Gastrocnemius medialis (tissue), 4 donors: ENCODE results near the gene PTTG1IP2. TPM values are rescaled to one million over a fixed set of nuclear protein-coding genes. Genes with fewer than 3 reads are reported as not detected.

Experiments used
- ATAC-seq, 2 donors: fragments of 150-250 bp; one replicate each; pipeline ENCODE4 v1.9.1; 2016
- DNase-seq, 2 donors: peaks; one replicate each; pipeline ENCODE4 v3.0.0-alpha.2; 2019
- H3K27ac ChIP-seq, 4 donors: fragments of 200-600 bp; sonication (generic); 1 replicate in 1 of 4; 2 replicates in 3 of 4; pipeline ENCODE4 v1.5.1; 2016 to 2018; ENCODE audit warnings: mild to moderate bottlenecking in 2 of 4, moderate library complexity in 1 of 4
- H3K27me3 ChIP-seq, 3 donors: fragments of 200-600 bp; sonication (generic) in 2 of 3; 1 replicate in 1 of 3; 2 replicates in 2 of 3; pipeline versions ENCODE4 v1.5.1 to v1.6.0; 2016 to 2019; ENCODE audit warnings: mild to moderate bottlenecking in 1 of 3, moderate library complexity in 1 of 3
- H3K36me3 ChIP-seq, 2 donors: fragments of 200-600 bp; sonication (generic) in 1 of 2; one replicate each; pipeline ENCODE4 v1.5.1; 2017 to 2018
- H3K4me1 ChIP-seq, 2 donors: fragments of 200-600 bp; sonication (generic) in 1 of 2; one replicate each; pipeline ENCODE4 v1.5.1; 2016 to 2017; ENCODE audit warnings: mild to moderate bottlenecking in 2 of 2
- H3K4me3 ChIP-seq, 4 donors: fragments of 200-600 bp; sonication (generic) in 3 of 4; 1 replicate in 1 of 4; 2 replicates in 3 of 4; pipeline ENCODE4 v1.5.1; 2016 to 2019; ENCODE audit warnings: mild to moderate bottlenecking in 2 of 4
- H3K9me3 ChIP-seq, 3 donors: fragments of 200-600 bp; sonication (generic) in 2 of 3; 1 replicate in 1 of 3; 2 replicates in 2 of 3; pipeline ENCODE4 v1.5.1; 2016 to 2019
- POLR2A ChIP-seq, 2 donors: fragments of 450-650 bp; IDR thresholded peaks; one replicate each; pipeline ENCODE4 v1.6.1; 2017; ENCODE audit warnings: antibody characterized with exemption in 2 of 2, mild to moderate bottlenecking in 2 of 2, moderate library complexity in 2 of 2
- in situ Hi-C, 4 donors: fragments of 200-750 bp; cut with MboI; loops; one replicate each; pipeline versions ENCODE4 v1.15.0 to v1.8.0; 2017; ENCODE audit warnings: low sequenced_read_pairs in 4 of 4
- intact Hi-C: fragments of 100-400 bp; cut with DNase I; formaldehyde crosslinking; loops from one replicate; pipeline ENCODE4 v1.15.1; 2023; ENCODE audit warnings: low total_unique reads
- total RNA-seq, 4 donors: library from RNA; depleted of rRNA; stranded (reverse); fragments of >200 nt; gene quantifications; one replicate each; pipeline versions ENCODE4 v1.1.0 to v1.2.3, GENCODE V29; 2016
- TF ChIP-seq, protein P1 (sequence below), 5 experiments: fragments of 450-650 bp in 3 of 5; fragments of 200-600 bp in 2 of 5; sonication (generic) in 2 of 5; IDR thresholded peaks in 4 of 5; conservative IDR thresholded peaks in 1 of 5; 1 replicate in 4 of 5; 2 replicates in 1 of 5; pipeline ENCODE4 v1.5.1; 2016 to 2019; ENCODE audit warnings: antibody characterized with exemption in 5 of 5, mild to moderate bottlenecking in 3 of 5, moderate library complexity in 3 of 5

Gene PTTG1IP2
- total RNA-seq, 4 donors from 2014 or later, result not detected

DNA sequence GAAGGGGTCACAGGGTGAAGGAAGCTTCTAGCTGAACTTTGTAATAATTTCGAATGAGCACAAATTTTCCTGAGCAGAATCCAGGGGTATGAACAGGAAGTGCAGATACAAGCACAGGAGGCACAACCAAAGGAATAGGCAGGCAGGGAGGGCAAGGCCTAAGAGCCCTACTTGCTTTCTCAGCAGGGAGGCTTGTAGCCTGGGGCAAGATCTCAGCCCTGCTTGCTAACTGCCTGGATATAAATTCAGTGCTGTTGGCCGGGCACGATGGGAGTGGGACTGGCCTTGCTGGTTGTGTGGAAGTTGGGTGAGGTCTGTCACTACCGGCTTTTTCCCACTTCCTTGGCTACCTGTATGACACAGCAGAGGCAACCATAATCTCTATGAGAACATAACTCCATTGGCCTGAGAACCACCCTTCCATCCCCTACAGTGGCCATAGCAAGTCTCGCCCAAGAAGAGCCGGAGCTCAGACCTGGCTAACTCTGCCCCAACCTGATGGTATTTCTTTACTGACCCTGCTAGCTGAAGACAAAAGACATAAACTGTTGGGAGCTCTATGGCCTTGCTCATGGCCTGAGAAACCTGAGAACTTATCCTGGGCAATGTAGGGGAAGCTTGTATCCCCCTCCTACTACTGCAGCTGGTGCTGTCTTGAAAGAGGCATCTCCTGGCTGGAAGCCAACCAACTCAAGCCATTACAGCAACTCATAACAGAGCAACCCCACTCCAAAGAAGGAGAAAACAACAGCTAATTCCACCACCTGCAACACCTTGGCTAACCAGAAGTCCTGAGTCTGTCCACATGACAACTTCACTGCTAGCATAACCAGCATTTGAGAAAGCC is 38.6 kb upstream of the PTTG1IP2 start:
- H3K4me1 ChIP-seq, result no peaks in the 10 kb centered on the region
- no peak for TF ChIP-seq POLR2A (IDR thresholded peaks at IDR 0.05)
- TF ChIP-seq, protein P1, sequence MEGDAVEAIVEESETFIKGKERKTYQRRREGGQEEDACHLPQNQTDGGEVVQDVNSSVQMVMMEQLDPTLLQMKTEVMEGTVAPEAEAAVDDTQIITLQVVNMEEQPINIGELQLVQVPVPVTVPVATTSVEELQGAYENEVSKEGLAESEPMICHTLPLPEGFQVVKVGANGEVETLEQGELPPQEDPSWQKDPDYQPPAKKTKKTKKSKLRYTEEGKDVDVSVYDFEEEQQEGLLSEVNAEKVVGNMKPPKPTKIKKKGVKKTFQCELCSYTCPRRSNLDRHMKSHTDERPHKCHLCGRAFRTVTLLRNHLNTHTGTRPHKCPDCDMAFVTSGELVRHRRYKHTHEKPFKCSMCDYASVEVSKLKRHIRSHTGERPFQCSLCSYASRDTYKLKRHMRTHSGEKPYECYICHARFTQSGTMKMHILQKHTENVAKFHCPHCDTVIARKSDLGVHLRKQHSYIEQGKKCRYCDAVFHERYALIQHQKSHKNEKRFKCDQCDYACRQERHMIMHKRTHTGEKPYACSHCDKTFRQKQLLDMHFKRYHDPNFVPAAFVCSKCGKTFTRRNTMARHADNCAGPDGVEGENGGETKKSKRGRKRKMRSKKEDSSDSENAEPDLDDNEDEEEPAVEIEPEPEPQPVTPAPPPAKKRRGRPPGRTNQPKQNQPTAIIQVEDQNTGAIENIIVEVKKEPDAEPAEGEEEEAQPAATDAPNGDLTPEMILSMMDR (IDR thresholded peaks at IDR 0.05 in 4 of 5, conservative IDR thresholded peaks at IDR 0.05 in 1 of 5), result no peak
- intact Hi-C loops, result no loop called here
- no peaks in the 10 kb centered on the region for H3K36me3 ChIP-seq
- H3K27ac ChIP-seq, result no peak overlapping the region
- ATAC-seq (no peak), DNase-seq (no peak)
- no peaks in the 10 kb centered on the region for H3K27me3 ChIP-seq
- in situ Hi-C loops, result loop anchor here in 3 of 4 donors (5.0 to 25.0 kb wide), 3 partner anchors 266 to 279 kb away; partner anchors contain the start of gene STEAP1 (in 2 of the 3)
- H3K9me3 ChIP-seq, result no peaks in the 10 kb centered on the region
- H3K4me3 ChIP-seq, result no peak overlapping the region

DNA sequence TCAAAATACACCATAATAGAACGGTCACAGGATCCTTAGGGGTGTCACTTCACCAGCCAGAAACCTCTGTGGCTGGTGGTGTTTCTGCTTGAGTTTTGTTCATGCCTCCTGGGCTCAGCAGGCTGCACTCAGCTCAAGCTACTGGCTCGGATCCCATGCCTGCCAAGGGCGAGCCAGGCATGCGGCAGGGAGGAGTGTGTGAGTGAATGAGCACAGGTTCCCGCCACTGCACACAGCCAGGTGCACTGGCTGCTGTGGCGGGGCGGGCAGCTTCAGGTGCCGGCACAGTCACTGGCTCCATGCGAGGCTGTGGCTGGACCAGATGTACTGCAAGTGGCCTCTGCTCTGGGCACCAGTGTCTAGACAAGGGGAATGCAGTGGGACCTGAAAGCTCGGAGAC is 36.7 kb upstream of the PTTG1IP2 start:
- intact Hi-C loops, result no loop called here

DNA sequence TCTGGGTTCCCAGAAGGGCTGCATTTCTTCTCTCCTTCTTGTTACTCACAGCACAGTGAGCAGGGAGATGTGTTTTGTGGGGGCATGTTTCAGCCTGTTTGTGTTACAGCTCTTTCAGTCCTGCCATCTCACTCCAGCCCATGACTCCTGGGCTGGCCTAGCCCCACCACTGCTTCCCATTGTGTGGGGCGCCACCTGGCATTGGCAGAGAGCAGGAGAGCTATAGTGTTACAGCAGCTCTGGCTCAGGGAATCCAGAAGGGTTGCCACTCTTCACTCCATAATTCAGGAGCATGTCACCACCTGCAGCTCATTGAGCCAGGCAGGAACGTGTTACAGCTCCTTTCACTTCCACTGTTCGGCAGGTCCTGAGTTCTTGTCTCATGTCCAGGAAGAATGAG is 36.2 kb upstream of the PTTG1IP2 start:
- no peaks in the 10 kb centered on the region for H3K36me3 ChIP-seq
- no peak overlapping the region for H3K27ac ChIP-seq
- in situ Hi-C loops (loop anchor here in 3 of 4 donors (5.0 to 25.0 kb wide), 3 partner anchors 268 to 281 kb away; partner anchors contain the start of gene STEAP1 (in 2 of the 3)), intact Hi-C loops (no loop called here)
- DNase-seq (no peak), ATAC-seq (no peak)
- no peaks in the 10 kb centered on the region for H3K27me3 ChIP-seq
- H3K4me3 ChIP-seq, result no peak overlapping the region
- no peaks in the 10 kb centered on the region for H3K9me3 ChIP-seq
- H3K4me1 ChIP-seq, result no peaks in the 10 kb centered on the region
- TF ChIP-seq, protein P1 (IDR thresholded peaks at IDR 0.05 in 4 of 5, conservative IDR thresholded peaks at IDR 0.05 in 1 of 5), result no peak
- no peak for TF ChIP-seq POLR2A (IDR thresholded peaks at IDR 0.05)

More for the DNA sequence above, 36.7 kb upstream of the PTTG1IP2 start:
- no peak overlapping the region for H3K4me3 ChIP-seq
- no peaks in the 10 kb centered on the region for H3K9me3 ChIP-seq
- H3K36me3 ChIP-seq, result no peaks in the 10 kb centered on the region
- H3K27ac ChIP-seq, result no peak overlapping the region
- in situ Hi-C loops, result loop anchor here in 3 of 4 donors (5.0 to 25.0 kb wide), 3 partner anchors 268 to 280 kb away; partner anchors contain the start of gene STEAP1 (in 2 of the 3)
- TF ChIP-seq POLR2A (IDR thresholded peaks at IDR 0.05), result no peak
- TF ChIP-seq, protein P1 (IDR thresholded peaks at IDR 0.05 in 4 of 5, conservative IDR thresholded peaks at IDR 0.05 in 1 of 5), result no peak
- ATAC-seq (no peak), DNase-seq (no peak)
- H3K27me3 ChIP-seq, result no peaks in the 10 kb centered on the region
- no peaks in the 10 kb centered on the region for H3K4me1 ChIP-seq

DNA sequence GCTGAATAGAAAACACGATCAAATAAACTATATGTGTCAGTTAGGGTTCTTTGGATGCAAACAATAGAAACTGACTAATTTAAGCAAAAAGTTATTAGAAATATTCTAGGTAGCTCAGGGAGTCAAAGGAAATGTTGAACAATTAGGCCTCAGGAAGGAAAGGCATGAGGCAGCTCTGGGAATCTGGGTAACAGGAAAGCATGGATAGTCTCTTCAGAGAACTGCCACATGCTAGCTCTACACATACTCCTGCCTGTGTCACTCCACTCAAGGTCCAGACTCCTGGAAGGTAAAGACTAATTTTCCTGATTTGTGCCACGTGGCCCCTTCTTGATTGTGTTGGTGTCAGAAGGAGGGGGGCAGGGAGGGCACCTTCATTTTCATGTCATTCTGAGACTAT is 23.8 kb upstream of the PTTG1IP2 start:
- in situ Hi-C loops (loop anchor here in 1 of 4 donors (25.0 kb wide), 1 partner anchor 283 kb away; the partner anchor contains the start of gene STEAP1), intact Hi-C loops (no loop called here)
- DNase-seq (no peak), ATAC-seq (no peak)
- Histone ChIP-seq H3K27me3 (no peaks in the 10 kb centered on the region), H3K27ac (no peak overlapping the region), H3K4me3 (no peak overlapping the region), H3K9me3 (no peaks in the 10 kb centered on the region), H3K36me3 (no peaks in the 10 kb centered on the region), H3K4me1 (no peaks in the 10 kb centered on the region)
- TF ChIP-seq, protein P1 (IDR thresholded peaks at IDR 0.05 in 4 of 5, conservative IDR thresholded peaks at IDR 0.05 in 1 of 5), result no peak
- TF ChIP-seq POLR2A (IDR thresholded peaks at IDR 0.05), result no peak
